ENCODE measurements around the gene PIWIL1.

Gene PIWIL1

GRCh38 chr12:130375296-130376287 is 37.9 kb downstream of the PIWIL1 start:
- H3K36me3 ChIP-seq (ENCODE audit: insufficient read depth, low read length): no peaks in the 10 kb centered on the region
- no peak overlapping the region for H3K4me2 ChIP-seq (ENCODE audit: low read length)
- H3K4me3 ChIP-seq (ENCODE audit: low read depth, low read length, poor library complexity, severe bottlenecking): no peak overlapping the region
- H3F3A ChIP-seq (ENCODE audit: insufficient read depth, low read length): no peaks in the 10 kb centered on the region
- H3K27ac ChIP-seq (ENCODE audit: low read depth, low read length, poor library complexity, severe bottlenecking): no peak overlapping the region
- no peaks in the 10 kb centered on the region for H3K9me3 ChIP-seq (ENCODE audit: low read length)
- no peak overlapping the region for H2AFZ ChIP-seq (ENCODE audit: low read length)
- H3K9me2 ChIP-seq (ENCODE audit: low read depth, low read length): no peaks in the 10 kb centered on the region
- H3K9ac ChIP-seq (ENCODE audit: low read length): no peak overlapping the region
- H4K20me1 ChIP-seq (ENCODE audit: insufficient read depth, low read length): no peaks in the 10 kb centered on the region
- no peak for TF ChIP-seq CTCF (IDR thresholded peaks at IDR 0.05; ENCODE audit: low read length)
- no peak for TF ChIP-seq EZH2 (IDR thresholded peaks at IDR 0.05; ENCODE audit: borderline replicate concordance, low read length)
- no peaks in the 10 kb centered on the region for H3K79me2 ChIP-seq (ENCODE audit: insufficient read depth, low read length)
- no peaks in the 10 kb centered on the region for H3K4me1 ChIP-seq (ENCODE audit: insufficient read depth, low read length, severe bottlenecking)
- no peaks in the 10 kb centered on the region for H3K27me3 ChIP-seq (ENCODE audit: insufficient read depth, low read length)

- H3K9me3 ChIP-seq (ENCODE audit: low read length): no peaks in the 10 kb centered on the region
- TF ChIP-seq CTCF (IDR thresholded peaks at IDR 0.05; ENCODE audit: low read length) (no peak), EZH2 (IDR thresholded peaks at IDR 0.05; ENCODE audit: borderline replicate concordance, low read length) (no peak)
- no peak overlapping the region for H2AFZ ChIP-seq (ENCODE audit: low read length)
- no peaks in the 10 kb centered on the region for H4K20me1 ChIP-seq (ENCODE audit: insufficient read depth, low read length)
- no peak overlapping the region for H3K4me3 ChIP-seq (ENCODE audit: low read depth, low read length, poor library complexity, severe bottlenecking)
- H3F3A ChIP-seq (ENCODE audit: insufficient read depth, low read length): no peaks in the 10 kb centered on the region
- no peaks in the 10 kb centered on the region for H3K27me3 ChIP-seq (ENCODE audit: insufficient read depth, low read length)
- no peaks in the 10 kb centered on the region for H3K79me2 ChIP-seq (ENCODE audit: insufficient read depth, low read length)
- no peaks in the 10 kb centered on the region for H3K36me3 ChIP-seq (ENCODE audit: insufficient read depth, low read length)
- no peaks in the 10 kb centered on the region for H3K4me1 ChIP-seq (ENCODE audit: insufficient read depth, low read length, severe bottlenecking)
- H3K4me2 ChIP-seq (ENCODE audit: low read length): no peak overlapping the region
- H3K27ac ChIP-seq (ENCODE audit: low read depth, low read length, poor library complexity, severe bottlenecking): no peak overlapping the region
- no peaks in the 10 kb centered on the region for H3K9me2 ChIP-seq (ENCODE audit: low read depth, low read length)
- no peak overlapping the region for H3K9ac ChIP-seq (ENCODE audit: low read length)
Measured at GRCh38 chr12:130382818-130383217, 45.1 kb downstream of the PIWIL1 start.

- Histone ChIP-seq H3K9ac (ENCODE audit: low read length) (no peak overlapping the region), H3K79me2 (ENCODE audit: insufficient read depth, low read length) (no peaks in the 10 kb centered on the region), H2AFZ (ENCODE audit: low read length) (no peak overlapping the region), H3K27ac (ENCODE audit: low read depth, low read length, poor library complexity, severe bottlenecking) (no peak overlapping the region), H3K9me3 (ENCODE audit: low read length) (no peaks in the 10 kb centered on the region), H4K20me1 (ENCODE audit: insufficient read depth, low read length) (no peaks in the 10 kb centered on the region), H3K4me2 (ENCODE audit: low read length) (no peak overlapping the region), H3K4me1 (ENCODE audit: insufficient read depth, low read length, severe bottlenecking) (no peaks in the 10 kb centered on the region), H3K4me3 (ENCODE audit: low read depth, low read length, poor library complexity, severe bottlenecking) (no peak overlapping the region), H3K9me2 (ENCODE audit: low read depth, low read length) (no peaks in the 10 kb centered on the region), H3K27me3 (ENCODE audit: insufficient read depth, low read length) (no peaks in the 10 kb centered on the region), H3F3A (ENCODE audit: insufficient read depth, low read length) (no peaks in the 10 kb centered on the region), H3K36me3 (ENCODE audit: insufficient read depth, low read length) (no peaks in the 10 kb centered on the region)
- TF ChIP-seq CTCF (IDR thresholded peaks at IDR 0.05; ENCODE audit: low read length) (no peak), EZH2 (IDR thresholded peaks at IDR 0.05; ENCODE audit: borderline replicate concordance, low read length) (no peak)
Measured at GRCh38 chr12:130384234-130384633, 46.5 kb downstream of the PIWIL1 start.
